ENCODE measurements around the gene C12orf43.

The C12orf43 gene

DNA sequence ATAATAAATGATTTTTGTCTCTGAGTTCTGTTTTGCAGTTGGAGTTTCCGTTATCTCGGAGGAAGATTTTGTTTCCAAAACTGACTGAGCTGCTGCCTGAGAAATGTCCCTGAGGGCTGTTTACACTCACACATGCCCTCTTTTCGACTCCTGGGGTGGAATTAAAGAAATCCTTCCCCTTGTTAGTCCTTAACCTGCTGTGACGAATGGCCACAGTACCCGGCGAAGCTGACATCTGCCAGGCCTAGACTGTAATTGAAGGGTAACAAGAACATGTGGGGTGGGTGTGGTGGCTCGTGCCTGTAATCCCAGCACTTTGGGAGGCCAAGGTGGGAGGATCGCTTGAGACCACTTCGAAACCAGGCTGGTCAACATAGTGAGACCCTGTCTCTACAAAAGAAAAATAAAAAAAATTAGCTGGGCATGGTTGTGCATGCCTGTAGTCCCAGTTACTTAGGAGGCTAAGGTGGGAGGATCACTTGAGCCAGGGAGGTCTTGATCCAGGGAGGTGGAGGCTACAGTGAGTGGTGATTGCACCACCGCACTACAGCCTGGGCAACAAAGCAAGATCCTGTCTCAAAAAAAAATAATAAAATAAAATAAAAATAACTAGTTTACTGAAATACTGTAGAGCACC is 14.4 kb upstream of the C12orf43 start:
- no peak for DNase-seq (ENCODE audit: low read depth in 1 of 2, low spot score in 1 of 2)

DNA sequence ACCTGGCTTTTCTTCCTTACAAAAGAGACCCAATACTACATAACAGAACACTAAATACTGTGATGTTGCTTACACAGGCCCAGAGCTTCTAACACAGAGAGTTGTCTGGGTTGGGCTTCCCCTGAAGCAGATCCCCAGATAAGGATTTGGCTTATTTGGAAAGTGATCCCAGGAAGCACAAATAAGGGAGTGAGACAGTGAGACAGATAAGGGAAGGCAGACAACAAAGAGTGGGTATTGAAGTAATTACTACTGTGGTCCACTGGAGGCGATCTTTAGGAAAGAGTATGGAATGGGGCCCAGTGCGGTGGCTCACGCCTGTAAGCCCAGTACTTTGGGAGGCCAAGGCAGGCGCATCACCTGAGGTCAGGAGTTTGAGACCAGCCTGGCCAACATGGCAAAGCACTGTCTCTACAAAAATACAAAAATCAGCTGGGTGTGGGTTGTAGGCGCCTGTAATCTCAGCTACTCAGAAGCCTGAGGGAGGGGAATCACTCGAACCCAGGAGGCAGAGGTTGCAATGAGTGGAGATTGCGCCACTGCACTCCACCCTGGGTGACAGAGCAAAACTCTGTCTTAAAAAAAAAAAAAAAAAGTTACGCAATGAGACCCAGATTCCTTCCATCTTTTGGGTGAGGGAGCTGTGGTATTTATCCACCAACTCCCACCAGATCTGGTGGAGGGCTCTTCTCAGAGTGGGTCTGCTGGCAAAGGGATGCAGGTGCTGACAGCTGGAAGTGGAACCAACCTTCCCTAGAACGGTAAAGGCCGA is 10.2 kb upstream of the C12orf43 start:
- DNase-seq (ENCODE audit: low read depth in 1 of 2, low spot score in 1 of 2), result no peak

DNA sequence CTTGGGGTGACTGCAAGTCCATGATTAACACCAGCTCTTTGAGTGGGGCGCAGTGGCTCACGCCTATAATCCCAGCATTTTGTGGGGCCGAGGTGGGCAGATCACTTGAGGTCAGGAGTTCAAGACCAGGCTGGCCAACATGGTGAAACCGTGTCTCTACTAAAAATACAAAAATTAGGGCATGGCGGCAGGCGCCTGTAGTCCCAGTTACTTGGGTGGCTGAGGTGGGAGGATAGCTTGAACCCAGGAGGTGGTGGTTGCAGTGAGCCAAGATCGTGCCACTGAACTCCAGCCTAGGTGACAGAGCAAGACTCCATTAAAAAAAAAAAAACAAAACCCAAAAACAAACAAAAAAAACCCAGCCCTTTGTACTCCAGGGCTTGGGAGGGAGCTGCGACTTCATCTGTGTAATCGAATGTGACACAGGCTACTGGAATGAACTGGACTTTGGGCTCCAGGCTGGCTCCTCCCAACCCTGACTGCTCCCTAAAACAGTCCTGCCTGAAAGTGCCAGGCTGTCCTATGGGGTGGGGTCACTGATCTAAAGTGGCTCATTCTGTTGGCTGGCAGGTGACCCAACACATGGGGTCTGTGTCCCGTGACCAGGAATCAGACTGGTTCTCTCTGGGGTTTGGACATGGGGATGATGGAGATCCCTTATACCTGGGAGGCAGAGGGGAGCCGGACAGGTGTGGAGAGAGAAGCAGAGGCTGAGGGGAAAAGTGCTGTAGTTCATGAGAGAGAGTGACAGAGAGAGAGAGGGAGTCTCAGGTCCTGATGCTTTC is 9.3 kb upstream of the C12orf43 start:
- DNase-seq (ENCODE audit: low read depth in 1 of 2, low spot score in 1 of 2), result no peak

DNA sequence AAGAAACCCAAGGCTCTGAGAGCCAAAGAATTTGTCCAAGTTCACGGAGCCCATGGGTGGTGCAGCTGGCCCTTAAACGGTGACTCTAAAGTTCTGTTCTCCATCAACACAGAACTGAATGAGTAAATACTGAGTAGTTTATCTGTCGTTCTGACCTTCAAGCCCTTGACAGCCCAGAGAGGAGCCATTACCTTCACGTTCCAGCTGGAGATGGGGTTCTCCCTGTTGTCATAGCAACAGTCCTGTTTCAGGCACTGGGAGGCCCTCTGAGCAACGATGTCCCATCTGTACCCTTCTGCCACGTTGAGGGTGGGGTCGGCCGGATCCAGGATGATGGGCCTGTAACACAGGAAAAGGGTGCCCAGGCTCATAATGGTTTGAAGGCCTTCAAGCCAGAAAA is 7.5 kb upstream of the C12orf43 start:
- DNase-seq (ENCODE audit: low read depth in 1 of 2, low spot score in 1 of 2), result no peak

DNA sequence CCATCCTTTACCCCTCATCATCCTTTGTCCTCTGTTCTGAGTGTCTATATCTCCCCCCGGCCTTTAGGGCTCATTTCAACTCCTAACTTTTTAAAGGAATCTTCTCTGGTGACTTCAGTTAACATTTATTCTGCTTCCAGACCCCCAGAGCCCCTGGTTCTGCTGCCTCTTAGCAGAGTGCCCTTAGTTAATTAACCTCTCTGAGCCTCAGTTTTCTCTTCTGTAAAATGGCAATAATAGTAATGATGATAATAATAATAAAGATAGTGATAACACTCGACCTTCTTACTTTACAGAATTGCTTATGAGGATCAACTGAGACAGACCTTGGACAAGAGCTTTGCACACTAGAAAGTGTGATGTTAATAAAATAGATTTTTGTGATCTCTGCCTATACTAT is 6.4 kb upstream of the C12orf43 start:
- DNase-seq (ENCODE audit: low read depth in 1 of 2, low spot score in 1 of 2), result no peak

DNA sequence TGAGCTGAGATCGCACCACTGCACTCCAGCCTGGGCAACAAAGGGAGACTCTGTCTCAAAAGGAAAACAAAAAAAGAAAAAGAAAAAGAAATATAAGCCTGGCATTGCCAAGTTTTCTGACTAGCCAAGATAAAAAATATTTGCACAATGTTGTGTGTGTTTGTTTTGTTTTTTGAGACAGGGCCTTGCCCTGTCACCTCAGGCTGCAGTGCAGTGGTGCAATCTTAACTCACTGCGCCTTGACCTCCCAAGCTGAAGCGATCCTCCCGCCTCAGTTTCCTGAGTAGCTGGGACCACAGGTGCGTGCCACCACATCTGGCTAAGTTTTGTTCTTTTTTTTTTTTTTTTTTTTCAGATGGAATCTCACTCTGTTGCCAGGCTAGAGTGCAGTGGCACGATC is 5.5 kb upstream of the C12orf43 start:
- DNase-seq (ENCODE audit: low read depth in 1 of 2, low spot score in 1 of 2), result no peak

DNA sequence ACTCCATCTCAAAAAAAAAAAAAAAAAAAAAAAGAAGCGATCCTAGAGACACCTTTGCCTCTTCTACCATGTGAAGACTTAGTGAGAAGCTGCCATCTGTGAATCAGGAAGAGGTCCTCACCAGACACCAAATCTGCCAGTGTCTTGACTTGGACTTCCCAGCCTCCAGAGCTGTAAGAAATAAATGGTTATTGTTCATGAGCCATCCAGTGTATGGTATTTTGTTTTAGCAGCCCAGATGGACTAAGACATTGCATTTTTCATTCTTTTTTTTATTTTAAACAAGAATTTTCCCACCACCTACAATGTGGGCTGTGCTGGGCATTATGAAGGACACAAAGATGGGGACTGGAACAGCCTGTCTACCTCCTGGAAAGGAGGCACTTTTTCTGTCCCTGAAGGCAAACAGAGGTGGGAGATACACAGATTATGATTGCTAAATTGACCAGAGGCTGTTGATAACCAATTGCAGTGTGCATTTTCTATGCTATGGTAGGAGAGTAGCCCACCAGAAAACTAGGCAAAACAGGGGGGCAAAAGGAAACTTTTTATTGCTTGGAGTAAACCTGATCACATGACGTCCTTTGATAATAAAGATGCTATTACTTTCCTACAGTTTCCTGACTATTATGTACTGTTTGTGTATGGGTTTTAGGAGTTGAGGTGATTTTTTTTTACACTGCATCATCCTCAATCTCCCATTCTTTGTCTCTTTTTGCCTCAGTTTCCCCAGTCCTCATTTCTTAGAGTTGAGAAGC is 2.8 kb upstream of the C12orf43 start:
- DNase-seq (ENCODE audit: low read depth in 1 of 2, low spot score in 1 of 2), result no peak

DNA sequence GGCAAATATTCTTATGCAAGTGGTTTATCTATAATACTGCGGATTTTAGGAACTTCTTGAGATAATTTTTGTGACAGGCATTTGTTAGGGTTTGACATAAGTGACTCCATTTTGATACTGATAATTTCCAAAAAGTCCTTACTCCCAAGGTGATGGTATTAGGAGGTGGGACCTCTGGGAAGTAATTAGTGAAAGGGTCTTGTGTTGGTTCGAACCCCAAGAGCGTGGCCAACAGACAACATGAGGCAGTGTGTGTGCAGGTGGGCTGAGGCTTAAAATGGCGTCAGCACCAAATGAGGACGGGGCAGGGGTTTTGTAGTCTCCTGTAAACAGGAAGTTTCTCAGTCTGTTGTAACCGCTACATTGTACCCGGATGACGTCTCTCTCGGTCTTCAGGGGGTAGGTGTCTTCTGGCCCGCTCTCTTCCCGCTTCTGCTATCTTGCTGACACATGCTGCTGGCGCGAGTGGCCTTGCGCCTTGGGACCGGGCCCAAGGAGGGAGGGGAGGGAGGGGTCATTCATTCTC is 1.7 kb upstream of the C12orf43 start:
- no peak for DNase-seq (ENCODE audit: low read depth in 1 of 2, low spot score in 1 of 2)

DNA sequence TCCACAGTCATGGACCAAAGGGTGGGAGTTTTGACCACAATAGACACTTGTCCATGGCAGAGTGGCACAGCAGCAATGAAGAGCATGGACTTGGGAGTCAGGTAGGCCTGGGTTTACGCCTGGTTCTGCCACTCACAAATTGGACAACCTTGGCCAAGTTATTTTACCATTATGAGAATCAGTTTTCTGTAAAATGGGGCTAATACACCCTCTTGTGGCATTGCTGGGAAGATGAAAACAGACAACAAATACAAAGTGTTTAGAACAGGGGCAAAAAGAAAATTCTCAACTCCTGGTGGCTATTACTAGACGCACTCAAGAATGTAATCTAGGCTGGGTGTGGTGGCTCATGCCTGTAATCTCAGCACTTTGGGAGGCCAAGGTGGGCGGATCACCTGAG is 2.6 kb downstream of the C12orf43 start:
- no peak for DNase-seq (ENCODE audit: low read depth in 1 of 2, low spot score in 1 of 2)

DNA sequence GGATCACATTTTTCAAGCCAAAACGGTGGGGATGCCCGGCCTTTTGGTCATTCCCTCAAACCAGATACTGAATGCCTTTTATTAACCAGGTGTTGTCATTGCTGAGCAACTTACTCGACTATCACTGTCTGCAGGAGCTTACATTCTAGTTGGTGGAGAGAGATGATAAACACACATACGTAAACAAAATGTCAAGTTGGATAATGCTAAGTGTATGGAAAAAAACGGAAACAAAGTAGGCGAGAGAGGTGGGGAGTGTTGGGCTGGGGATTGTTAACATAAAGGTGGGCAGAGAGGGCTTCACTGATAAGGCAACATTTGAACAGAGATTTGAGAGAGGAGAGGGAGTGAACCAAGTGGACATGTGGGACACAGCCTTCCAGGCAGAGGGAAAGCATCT is 4.5 kb downstream of the C12orf43 start:
- DNase-seq (ENCODE audit: low read depth in 1 of 2, low spot score in 1 of 2), result no peak

DNA sequence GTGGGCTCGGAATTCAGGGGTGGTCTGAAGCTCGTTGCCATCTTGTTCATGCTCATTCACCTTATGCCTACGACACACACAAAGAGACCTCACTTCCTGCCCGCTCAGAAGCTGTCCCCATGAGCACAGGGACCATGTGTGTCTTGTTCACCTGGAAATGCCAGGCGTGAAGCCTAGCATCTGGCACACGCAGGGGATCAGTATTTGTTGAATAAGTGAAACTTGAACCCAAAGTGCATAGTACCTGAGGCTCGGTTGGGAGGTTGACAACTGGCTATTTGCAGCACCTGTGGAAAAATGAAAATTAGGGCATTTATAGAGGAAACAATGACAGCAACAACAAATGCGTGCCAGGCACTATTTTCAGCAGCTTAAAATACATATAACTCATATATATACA is 5.4 kb downstream of the C12orf43 start:
- DNase-seq (ENCODE audit: low read depth in 1 of 2, low spot score in 1 of 2), result no peak

DNA sequence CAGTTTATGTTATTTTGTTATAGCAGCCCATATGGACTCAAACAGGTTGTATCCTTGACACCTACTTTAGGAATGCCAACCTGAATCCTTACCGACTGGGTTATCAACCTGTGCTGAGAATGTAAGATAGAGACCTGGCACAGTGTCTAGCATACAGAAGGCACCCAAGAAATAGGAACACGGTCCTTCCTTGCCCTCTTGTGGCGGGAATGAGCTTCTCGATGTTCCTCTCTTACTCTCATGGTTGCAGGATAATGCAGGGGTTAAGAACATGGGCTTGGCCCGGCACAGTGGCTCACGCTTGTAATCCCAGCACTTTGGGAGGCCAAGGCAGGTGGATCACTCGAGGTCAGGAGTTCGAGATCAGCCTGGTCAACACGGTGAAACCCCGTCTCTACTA is 6.5 kb downstream of the C12orf43 start:
- DNase-seq (ENCODE audit: low read depth in 1 of 2, low spot score in 1 of 2), result no peak

DNA sequence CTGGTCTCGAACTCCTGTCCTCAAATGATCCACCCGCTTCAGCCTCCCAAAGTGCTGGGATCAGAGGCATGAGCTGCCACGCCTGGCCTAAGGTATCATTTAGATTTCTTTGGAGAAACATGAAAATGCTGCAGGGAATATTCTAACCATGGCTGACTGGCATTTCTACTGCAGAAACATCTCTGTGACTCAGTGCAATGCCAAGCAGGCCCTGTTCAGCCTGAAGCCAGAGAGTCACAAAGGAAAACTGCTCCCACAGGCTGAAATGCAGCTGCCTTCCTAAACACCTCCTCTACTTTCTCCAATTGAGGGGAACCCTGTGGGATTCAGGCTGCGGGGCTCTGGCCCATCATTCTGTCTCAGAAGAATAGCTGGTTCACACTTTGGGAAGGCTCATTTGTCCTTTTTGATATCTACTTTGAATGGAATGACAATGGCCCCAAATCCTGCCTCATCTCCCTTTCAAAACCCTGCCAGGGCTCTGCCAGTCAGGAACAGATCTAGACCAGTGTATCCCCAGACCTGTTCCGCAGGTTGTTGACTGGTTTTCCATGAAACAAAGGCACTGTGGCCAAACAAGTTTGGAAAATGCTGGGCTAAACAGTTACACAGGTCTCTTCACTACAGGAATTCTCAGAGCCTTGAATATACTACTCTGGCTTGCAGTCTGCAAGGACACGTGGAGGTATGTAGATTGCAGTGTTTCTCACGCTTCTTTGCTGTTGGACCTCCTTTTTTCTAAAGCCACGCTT is 7.8 kb downstream of the C12orf43 start:
- no peak for DNase-seq (ENCODE audit: low read depth in 1 of 2, low spot score in 1 of 2)

DNA sequence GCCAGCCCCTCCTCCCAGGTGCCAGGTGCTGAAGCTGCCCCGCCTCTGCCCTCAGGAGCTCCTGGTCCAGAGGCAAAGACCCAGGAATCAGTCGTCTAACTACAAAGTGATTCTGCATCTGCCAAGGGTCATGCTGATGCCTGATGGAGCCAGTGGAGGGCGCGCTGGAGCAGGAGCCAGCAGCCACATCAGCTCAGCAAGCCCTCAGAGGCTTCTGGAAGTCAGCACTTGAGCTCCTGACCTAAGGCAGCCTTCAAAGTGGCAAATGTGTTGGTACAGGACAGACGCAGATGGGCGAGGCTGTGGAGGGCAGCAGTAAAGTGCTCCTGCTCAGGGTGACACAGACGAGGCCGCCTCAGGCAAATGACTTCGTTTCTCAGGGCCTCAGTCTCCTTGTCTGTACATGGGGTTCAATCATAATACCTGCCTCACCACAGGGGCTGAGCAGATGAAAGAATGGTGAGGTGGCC is 10.9 kb downstream of the C12orf43 start:
- DNase-seq (ENCODE audit: low read depth in 1 of 2, low spot score in 1 of 2), result peak in 1 of 2 donors; percentile 11

DNA sequence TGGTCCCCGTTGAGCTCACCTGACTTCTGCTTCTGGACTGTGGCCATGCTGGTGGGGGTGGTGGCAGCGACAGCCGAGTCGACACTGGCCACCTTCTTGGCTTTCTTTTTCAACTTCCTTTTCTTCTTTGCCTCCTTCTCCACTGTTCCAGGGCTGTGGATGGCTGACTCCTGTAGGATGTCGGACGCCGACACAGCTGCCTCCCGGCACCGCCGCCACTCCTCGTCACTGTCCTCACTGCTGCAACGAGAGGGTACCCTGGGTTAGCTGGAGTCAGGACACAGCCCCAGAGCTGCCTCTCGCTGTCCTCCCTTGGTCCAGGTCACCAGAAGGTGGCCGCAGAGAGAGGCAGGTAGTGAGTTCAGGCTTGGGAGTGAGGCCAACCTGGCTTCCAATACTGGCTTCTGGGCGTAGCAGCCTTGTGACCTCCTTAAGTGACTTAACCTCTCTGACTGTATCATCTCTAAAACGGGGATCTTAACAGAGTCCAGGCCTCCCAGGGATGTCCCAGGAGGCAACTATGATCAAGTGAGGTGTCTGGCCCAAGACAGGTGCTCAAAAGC is 12.0 kb downstream of the C12orf43 start:
- DNase-seq (ENCODE audit: low read depth in 1 of 2, low spot score in 1 of 2), result no peak

DNA sequence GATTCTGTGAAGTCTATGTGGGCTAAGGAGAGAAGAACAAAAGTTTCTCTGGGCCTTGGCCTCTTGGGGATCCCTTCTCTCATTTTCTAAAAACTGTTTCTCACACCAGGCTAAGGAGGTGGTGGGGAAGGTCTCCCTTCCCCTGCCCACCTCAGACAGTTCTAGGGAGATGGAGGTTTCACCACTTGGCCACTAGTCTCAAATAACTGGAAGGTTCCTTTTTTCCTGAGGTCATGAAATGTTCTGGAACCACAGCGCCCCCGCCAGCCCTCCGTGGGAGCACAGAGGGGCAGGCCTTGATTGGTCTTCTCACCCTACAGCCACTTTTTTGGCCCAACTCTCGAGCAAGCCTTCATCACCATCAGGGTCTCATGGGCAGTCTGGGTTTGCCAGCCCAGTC is 12.6 kb downstream of the C12orf43 start:
- no peak for DNase-seq (ENCODE audit: low read depth in 1 of 2, low spot score in 1 of 2)

DNA sequence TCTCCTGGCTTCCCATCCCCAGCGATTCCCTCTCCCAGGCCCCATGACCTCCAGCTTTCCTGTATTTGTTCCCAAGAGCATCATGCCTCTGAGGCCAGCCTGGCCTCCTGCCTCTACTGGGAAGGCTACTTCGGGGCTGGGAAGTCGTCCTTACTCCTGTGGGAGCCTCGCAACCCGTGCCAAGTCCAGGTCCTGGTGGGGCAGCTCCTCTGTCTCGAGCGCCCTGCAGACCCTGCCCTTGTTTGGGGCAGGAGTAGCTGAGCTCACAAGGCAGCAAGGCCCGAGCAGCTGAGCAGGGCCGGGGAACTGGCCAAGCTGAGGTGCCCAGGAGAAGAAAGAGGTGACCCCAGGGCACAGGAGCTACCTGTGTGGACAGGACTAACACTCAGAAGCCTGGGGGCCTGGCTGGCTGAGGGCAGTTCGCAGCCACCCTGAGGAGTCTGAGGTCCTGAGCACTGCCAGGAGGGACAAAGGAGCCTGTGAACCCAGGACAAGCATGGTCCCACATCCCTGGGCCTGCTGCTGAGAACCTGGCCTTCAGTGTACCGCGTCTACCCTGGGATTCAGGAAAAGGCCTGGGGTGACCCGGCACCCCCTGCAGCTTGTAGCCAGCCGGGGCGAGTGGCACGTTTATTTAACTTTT is 14.3 kb downstream of the C12orf43 start:
- no peak for DNase-seq (ENCODE audit: low read depth in 1 of 2, low spot score in 1 of 2)

DNA sequence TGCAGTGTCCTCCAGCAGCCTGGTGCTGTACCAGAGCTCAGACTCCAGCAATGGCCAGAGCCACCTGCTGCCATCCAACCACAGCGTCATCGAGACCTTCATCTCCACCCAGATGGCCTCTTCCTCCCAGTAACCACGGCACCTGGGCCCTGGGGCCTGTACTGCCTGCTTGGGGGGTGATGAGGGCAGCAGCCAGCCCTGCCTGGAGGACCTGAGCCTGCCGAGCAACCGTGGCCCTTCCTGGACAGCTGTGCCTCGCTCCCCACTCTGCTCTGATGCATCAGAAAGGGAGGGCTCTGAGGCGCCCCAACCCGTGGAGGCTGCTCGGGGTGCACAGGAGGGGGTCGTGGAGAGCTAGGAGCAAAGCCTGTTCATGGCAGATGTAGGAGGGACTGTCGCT is 15.2 kb downstream of the C12orf43 start:
- DNase-seq (ENCODE audit: low read depth in 1 of 2, low spot score in 1 of 2), result no peak

DNA sequence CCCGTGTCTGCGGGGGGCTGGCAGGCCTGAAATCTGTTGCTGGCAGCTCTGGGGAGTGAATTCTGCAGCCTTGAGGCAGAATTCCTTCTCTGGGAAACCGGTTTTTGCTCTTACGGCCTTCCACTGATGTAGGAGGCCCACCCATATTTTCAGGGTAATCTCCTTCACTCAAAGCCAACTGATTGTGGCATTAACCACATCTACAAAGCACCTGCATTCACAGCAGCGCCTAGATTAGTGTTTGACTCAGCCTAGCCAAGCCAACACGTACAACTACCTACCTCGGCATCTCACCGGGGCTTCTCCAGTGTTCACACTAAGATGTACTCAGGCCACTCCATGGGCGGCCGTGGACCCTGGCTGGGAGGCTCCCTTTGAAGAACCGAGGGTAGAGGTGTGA is 15.8 kb downstream of the C12orf43 start:
- DNase-seq (ENCODE audit: low read depth in 1 of 2, low spot score in 1 of 2), result no peak
